Measurements from ENCODE around the gene PRR27.
A peak's percentile ranks its signal among the peaks of the same experiment; 100 is the strongest.
"Not testable (repeated sequence)": the region's sequence is repeated elsewhere in the genome, so short reads cannot be mapped to it uniquely, and the experiment has no call there.

PRR27 gene

DNA sequence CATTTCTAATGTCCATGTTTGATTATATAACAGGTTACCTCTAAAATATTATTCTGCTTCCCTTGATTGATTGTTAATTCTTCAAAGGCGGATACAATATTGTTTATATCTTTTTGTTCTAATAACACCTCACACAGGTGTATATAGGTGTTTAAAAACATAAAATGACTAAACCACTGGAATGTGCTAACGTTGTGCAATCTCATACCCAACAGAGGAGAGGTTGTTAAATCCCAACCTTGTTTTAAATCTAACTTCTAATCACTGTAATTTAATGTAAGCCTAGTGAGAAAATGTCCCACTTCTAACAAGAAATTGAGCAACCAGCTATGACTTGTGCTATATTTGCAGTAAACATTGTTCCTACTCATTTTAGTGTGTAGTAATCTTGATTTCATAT lies 42.8 kb downstream of the PRR27 start:
- TF ChIP-seq, protein P1, sequence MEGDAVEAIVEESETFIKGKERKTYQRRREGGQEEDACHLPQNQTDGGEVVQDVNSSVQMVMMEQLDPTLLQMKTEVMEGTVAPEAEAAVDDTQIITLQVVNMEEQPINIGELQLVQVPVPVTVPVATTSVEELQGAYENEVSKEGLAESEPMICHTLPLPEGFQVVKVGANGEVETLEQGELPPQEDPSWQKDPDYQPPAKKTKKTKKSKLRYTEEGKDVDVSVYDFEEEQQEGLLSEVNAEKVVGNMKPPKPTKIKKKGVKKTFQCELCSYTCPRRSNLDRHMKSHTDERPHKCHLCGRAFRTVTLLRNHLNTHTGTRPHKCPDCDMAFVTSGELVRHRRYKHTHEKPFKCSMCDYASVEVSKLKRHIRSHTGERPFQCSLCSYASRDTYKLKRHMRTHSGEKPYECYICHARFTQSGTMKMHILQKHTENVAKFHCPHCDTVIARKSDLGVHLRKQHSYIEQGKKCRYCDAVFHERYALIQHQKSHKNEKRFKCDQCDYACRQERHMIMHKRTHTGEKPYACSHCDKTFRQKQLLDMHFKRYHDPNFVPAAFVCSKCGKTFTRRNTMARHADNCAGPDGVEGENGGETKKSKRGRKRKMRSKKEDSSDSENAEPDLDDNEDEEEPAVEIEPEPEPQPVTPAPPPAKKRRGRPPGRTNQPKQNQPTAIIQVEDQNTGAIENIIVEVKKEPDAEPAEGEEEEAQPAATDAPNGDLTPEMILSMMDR (conservative IDR thresholded peaks at IDR 0.05), result no peak
- peak overlapping the region; percentile 79; the same call in 1 of the 2 replicates for H3K27ac ChIP-seq

DNA sequence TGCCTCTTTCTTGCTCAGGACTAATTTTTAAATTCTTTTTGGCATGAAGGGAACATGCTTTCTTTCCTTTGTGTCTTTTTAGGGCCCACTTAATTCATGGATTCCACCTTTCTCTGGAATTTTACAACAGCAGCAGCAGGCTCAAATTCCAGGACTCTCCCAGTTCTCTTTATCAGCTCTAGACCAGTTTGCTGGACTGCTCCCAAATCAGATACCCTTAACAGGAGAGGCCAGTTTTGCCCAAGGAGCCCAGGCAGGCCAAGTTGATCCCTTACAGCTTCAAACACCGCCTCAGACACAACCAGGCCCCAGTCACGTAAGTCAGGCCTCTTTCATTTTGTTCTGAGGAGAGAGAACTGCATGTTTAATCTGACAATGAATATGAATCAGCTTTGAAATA lies 43.8 kb downstream of the PRR27 start:
- H3K27ac ChIP-seq, result peak overlapping the region; percentile 79
- TF ChIP-seq, protein P1 (conservative IDR thresholded peaks at IDR 0.05), result no peak

DNA sequence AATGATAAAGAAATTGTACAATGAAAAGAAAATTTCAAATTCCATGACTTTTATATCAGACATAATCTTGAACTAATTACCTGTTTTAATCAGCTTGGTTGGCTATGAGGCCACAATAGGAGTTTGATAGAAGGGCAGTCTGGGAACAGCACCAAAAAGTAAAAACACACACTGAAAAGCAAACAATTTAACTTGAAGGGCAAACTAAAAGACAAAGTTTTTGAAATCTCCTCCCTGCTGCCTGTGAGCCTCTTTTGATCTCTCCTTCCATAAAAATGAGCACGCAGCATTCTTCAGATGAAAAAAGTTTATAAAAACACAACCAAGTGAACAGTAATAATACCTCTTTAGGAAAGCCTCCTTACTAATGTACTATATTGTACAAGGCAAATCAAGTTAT lies 49.6 kb downstream of the PRR27 start:
- TF ChIP-seq, protein P1 (conservative IDR thresholded peaks at IDR 0.05), result no peak
- peak overlapping the region; percentile 8 for H3K27ac ChIP-seq

DNA sequence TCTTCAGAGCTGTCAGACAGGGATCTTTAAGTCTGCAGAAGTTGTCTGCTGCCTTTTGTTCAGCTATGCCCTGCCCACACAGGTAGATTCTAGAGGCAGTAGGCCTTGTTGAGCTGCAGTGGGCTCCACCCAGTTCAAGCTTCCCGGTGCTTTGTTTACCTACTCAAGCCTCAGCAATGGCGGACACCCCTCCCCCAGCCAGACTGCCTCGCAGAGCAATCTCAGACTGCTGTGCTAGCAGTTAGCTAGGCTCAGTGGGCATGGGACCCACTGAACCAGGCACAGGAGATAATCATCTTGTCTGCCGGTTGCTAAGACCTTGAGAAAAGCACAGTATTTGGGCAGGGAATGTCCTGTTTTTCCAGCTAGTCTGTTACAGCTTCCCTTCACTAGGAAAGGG lies 58.7 kb downstream of the PRR27 start:
- H3K27ac ChIP-seq, result not testable (repeated sequence)

Measured in VCaP (cell line).